Iris pigment epithelial cell (primary cell): ENCODE data around the gene SMAD6.

ENCODE experiments used
- DNase-seq: peaks from one replicate; pipeline ENCODE4 v3.0.0-alpha.2; 2011; ENCODE audit warnings: low read depth

Gene SMAD6

GRCh38 chr15:66758844-66759243 is 56.8 kb downstream of the SMAD6 start:
- no peak for DNase-seq

- DNase-seq = no peak
Observed at GRCh38 chr15:66760097-66760967, 58.3 kb downstream of the SMAD6 start.

- DNase-seq = no peak
Observed at GRCh38 chr15:66760968-66761725, 59.1 kb downstream of the SMAD6 start.

- no peak for DNase-seq
Observed at GRCh38 chr15:66761726-66762595, 59.9 kb downstream of the SMAD6 start.

- no peak for DNase-seq
Observed at GRCh38 chr15:66763186-66764071, 61.4 kb downstream of the SMAD6 start.

GRCh38 chr15:66764072-66764786 is 62.2 kb downstream of the SMAD6 start:
- no peak for DNase-seq

GRCh38 chr15:66765478-66766281 is 63.6 kb downstream of the SMAD6 start:
- no peak for DNase-seq

- DNase-seq = peak; percentile 75
Observed at GRCh38 chr15:66766282-66767230, 64.5 kb downstream of the SMAD6 start.

GRCh38 chr15:66767240-66767659 is 65.2 kb downstream of the SMAD6 start:
- DNase-seq = no peak

- no peak for DNase-seq
Observed at GRCh38 chr15:66768987-66769386, 67.0 kb downstream of the SMAD6 start.

- DNase-seq = no peak
Observed at GRCh38 chr15:66770518-66771350, 68.7 kb downstream of the SMAD6 start.

- DNase-seq = no peak
Observed at GRCh38 chr15:66771351-66771650, 69.3 kb downstream of the SMAD6 start.

GRCh38 chr15:66772604-66773128 is 70.6 kb downstream of the SMAD6 start:
- DNase-seq = no peak

GRCh38 chr15:66773129-66773873 is 71.3 kb downstream of the SMAD6 start:
- no peak for DNase-seq

- peak; percentile 57 for DNase-seq
Observed at GRCh38 chr15:66774001-66774814, 72.2 kb downstream of the SMAD6 start.
